GM12864 (cell line): ENCODE measurements around the gene CDKN2B.
A peak's percentile ranks its signal among the peaks of the same experiment; 100 is the strongest.

Experiments
- DNase-seq: peaks from one replicate; pipeline ENCODE4 v3.0.0-alpha.2; 2011; ENCODE audit warnings: low read depth
- H3K4me3 ChIP-seq: 2 replicates; pipeline ENCODE4 v1.5.1; 2011; ENCODE audit warnings: mild to moderate bottlenecking, low read depth, low read length, control low read depth
- CTCF ChIP-seq: IDR thresholded peaks from 2 replicates; pipeline ENCODE4 v1.5.1; 2011; ENCODE audit warnings: low read depth, mild to moderate bottlenecking, moderate library complexity, low read length, control low read depth, inconsistent platforms; ENCODE audit errors: missing control alignments

Gene CDKN2B

GRCh38 chr9:22043928-22044327, 34.8 kb upstream of the CDKN2B start:
- no peak for TF ChIP-seq CTCF
- no peak for DNase-seq
- no peak overlapping the region for H3K4me3 ChIP-seq

GRCh38 chr9:22041775-22042174, 32.7 kb upstream of the CDKN2B start:
- TF ChIP-seq CTCF: no peak
- no peak overlapping the region for H3K4me3 ChIP-seq
- DNase-seq: no peak

DNA sequence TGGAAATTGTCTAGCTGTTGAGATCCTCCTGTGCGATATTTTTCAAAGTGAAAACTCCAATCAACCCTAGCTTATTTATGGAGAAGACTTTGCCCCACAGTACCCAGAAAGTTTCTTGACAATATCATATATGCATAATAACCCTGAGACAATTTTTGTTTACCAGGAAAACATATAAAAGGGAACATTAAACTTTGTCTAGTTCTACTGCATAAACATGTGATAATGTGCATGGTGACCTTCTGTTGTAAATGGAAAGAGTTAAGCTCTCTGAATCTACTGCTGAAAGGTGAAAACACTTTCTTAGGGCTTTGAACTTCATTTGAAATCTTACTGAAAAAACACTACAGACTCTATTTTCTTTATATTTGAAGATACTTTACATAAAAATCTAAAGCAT, 32.2 kb upstream of the CDKN2B start:
- TF ChIP-seq CTCF: no peak
- DNase-seq: no peak
- H3K4me3 ChIP-seq: no peak overlapping the region

- no peak for TF ChIP-seq CTCF
- DNase-seq: no peak
- H3K4me3 ChIP-seq: no peak overlapping the region
Measured at GRCh38 chr9:22040760-22041159, 31.7 kb upstream of the CDKN2B start.

DNA sequence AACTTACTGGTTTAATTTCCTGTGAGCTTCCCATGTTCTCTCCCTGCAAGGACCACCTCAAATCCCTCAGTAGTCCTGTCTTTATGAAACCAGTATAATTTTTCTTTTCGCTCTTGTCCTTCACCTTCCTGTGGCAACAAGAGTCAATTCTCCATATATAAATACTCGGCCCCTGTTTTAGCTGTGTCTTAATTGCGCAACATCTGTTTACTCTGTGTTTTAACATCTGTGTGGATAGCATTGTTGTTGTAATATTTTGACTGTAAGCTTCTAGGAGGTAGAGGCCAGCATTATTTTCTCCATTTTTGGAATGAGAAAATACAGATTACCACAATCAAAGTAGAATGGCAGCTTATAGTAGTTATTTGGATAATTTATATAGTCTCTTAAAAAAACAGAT, 30.2 kb upstream of the CDKN2B start:
- no peak for TF ChIP-seq CTCF
- no peak overlapping the region for H3K4me3 ChIP-seq
- no peak for DNase-seq

GRCh38 chr9:22037954-22038690, 29.0 kb upstream of the CDKN2B start:
- TF ChIP-seq CTCF: peak; percentile 42
- no peak for DNase-seq

More at GRCh38 chr9:22037954-22038690, 29.0 kb upstream of the CDKN2B start:
- no peak overlapping the region for H3K4me3 ChIP-seq
